ENCODE measurements around the gene NPTX1.

DNA sequence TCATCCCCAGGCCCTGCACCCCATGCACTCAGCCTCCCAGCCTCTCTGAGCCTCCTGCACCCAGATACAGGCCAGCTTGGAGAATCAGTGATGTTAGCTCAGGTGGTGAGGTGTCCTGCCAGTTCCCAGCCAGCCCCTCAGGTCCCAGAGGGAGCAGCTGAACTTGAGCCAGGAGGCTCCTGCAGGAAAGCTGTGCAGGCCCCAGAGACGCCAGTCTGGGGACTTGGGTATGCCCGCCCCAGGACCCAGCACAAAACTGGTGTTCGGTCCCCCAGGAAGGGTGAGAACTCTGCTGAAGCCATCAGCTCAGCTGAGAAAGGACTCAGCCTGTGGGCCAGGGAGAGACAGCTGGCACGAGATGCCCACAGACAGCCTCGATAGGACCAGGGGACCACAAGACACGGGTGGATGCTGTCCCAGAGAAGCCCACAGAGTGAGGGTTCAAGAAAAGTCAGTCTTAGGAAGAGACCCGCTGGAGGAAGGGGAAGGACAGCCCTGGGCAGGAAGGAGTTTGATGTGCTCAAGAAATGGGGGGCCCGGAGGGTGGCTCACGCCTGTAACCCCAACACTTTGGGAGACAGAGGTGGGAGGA lies 50.5 kb downstream of the NPTX1 start:
- TF ChIP-seq, protein P1, sequence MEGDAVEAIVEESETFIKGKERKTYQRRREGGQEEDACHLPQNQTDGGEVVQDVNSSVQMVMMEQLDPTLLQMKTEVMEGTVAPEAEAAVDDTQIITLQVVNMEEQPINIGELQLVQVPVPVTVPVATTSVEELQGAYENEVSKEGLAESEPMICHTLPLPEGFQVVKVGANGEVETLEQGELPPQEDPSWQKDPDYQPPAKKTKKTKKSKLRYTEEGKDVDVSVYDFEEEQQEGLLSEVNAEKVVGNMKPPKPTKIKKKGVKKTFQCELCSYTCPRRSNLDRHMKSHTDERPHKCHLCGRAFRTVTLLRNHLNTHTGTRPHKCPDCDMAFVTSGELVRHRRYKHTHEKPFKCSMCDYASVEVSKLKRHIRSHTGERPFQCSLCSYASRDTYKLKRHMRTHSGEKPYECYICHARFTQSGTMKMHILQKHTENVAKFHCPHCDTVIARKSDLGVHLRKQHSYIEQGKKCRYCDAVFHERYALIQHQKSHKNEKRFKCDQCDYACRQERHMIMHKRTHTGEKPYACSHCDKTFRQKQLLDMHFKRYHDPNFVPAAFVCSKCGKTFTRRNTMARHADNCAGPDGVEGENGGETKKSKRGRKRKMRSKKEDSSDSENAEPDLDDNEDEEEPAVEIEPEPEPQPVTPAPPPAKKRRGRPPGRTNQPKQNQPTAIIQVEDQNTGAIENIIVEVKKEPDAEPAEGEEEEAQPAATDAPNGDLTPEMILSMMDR (IDR thresholded peaks at IDR 0.05; ENCODE audit: poor library complexity, severe bottlenecking): no peak
- TF ChIP-seq TAF1 (IDR thresholded peaks at IDR 0.05; ENCODE audit: low read depth) (no peak), EP300 (conservative IDR thresholded peaks at IDR 0.05; ENCODE audit: poor library complexity, severe bottlenecking) (no peak), RAD21 (conservative IDR thresholded peaks at IDR 0.05) (no peak), EZH2 (IDR thresholded peaks at IDR 0.05; ENCODE audit: borderline replicate concordance, insufficient read depth, low read length, poor library complexity, severe bottlenecking) (no peak), POLR2AphosphoS5 (IDR thresholded peaks at IDR 0.05) (no peak)
- TF ChIP-seq, protein P2, sequence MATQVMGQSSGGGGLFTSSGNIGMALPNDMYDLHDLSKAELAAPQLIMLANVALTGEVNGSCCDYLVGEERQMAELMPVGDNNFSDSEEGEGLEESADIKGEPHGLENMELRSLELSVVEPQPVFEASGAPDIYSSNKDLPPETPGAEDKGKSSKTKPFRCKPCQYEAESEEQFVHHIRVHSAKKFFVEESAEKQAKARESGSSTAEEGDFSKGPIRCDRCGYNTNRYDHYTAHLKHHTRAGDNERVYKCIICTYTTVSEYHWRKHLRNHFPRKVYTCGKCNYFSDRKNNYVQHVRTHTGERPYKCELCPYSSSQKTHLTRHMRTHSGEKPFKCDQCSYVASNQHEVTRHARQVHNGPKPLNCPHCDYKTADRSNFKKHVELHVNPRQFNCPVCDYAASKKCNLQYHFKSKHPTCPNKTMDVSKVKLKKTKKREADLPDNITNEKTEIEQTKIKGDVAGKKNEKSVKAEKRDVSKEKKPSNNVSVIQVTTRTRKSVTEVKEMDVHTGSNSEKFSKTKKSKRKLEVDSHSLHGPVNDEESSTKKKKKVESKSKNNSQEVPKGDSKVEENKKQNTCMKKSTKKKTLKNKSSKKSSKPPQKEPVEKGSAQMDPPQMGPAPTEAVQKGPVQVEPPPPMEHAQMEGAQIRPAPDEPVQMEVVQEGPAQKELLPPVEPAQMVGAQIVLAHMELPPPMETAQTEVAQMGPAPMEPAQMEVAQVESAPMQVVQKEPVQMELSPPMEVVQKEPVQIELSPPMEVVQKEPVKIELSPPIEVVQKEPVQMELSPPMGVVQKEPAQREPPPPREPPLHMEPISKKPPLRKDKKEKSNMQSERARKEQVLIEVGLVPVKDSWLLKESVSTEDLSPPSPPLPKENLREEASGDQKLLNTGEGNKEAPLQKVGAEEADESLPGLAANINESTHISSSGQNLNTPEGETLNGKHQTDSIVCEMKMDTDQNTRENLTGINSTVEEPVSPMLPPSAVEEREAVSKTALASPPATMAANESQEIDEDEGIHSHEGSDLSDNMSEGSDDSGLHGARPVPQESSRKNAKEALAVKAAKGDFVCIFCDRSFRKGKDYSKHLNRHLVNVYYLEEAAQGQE (IDR thresholded peaks at IDR 0.05; ENCODE audit: borderline replicate concordance): no peak

Data from neural cell (in vitro differentiated cells).